ENCODE measurements around the gene RCOR1.
"Not testable (repeated sequence)": the region's sequence is repeated elsewhere in the genome, so short reads cannot be mapped to it uniquely, and the experiment has no call there.

Gene RCOR1

DNA sequence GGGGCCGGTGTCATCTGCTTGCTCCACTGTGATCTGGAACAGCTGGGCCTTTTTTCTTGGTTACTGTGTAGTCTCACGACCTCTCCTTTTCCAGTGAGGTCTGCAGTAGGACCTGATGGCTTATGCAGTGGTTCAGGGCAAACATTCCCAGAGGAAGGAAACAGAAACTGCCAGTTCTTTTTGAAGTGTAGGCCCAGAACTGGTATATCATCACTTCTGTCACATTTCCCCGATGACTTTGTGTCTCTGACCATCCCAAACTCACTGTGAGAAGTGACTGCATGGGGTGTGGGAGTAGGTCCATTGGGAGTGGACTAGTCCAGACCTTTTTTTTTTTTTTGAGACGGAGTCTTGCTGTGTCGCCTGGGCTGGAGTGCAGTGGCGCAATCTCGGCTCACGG lies 38.4 kb downstream of the RCOR1 start:
- DNase-seq: no peak

DNA sequence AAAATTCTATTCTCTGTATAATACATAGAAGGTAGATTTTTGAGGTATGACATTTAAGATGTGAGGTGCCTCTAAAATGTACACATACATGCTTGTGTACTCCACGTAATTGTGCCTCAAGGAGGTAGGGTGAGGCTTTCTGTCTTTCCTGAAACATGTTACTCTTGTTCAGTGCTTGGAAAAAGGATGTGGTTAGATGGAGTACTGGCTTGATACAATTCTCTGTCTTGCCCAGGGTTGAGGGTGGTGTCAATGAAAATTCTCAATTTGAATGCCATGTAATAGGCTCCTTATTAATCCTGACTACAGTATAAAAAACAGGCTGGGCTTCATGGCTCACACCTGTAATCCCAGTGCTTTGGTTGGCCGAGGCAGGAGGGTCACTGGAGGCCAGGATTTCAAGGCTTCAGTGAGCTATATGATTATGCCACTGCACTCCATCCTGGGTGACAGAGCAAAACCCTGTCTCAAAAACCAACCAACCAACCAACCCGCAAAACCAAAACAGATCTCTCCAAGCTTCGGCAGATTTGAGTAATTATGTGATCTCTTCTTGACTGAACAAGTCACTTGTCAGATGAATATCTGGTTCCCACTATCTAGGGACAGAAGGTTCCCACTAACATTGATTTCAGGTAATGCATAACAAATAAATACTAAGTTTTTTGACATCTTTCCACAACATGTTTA lies 41.6 kb downstream of the RCOR1 start:
- DNase-seq: no peak

GRCh38 chr14:102639611-102640010 lies 47.2 kb downstream of the RCOR1 start:
- DNase-seq: not testable (repeated sequence)

GRCh38 chr14:102644523-102644922 lies 52.1 kb downstream of the RCOR1 start:
- DNase-seq: no peak

GRCh38 chr14:102645746-102646440 lies 53.4 kb downstream of the RCOR1 start:
- DNase-seq: no peak

- DNase-seq: no peak
Observed at GRCh38 chr14:102646615-102647014, 54.2 kb downstream of the RCOR1 start.

GRCh38 chr14:102652194-102652593 lies 59.7 kb downstream of the RCOR1 start:
- no peak for DNase-seq

DNA sequence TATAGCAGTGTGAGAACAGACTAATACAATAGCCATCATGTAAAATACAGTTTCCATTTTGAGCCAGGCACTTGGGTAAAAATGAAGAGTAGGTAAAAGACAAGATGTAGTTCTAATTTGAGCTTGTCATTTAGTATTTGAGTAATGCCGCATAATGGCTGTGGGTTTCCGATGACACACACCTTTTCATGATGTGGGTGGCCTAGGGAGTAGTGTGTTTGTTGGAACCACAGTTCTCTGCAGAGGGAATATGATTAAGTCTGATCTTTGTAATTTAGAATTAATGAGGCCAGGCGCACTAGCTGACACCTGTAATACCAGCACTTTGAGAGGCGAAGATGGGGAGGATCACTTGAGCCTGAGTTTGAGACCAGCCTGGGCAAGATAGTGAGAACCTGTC lies 61.8 kb downstream of the RCOR1 start:
- DNase-seq: no peak

GRCh38 chr14:102655137-102655536 lies 62.7 kb downstream of the RCOR1 start:
- DNase-seq: no peak

DNA sequence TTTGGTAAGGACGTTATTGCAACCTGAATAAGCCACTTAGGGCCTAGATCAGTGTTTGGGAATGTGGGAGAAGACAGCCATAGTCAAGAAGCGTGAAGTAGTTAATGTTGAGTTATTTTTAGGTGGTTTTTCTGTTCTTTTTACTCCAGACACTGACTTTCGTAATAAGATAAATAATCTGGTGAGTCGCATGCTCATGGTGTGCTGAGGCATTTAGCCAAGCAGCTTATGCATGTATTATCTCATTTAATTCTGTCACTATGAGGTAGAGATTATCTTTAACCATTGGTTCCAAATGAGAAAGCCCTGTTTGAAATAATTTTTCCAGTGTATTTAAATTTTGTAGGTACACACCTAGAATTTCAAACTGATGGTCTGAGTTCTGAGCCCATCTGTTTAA lies 67.3 kb downstream of the RCOR1 start:
- DNase-seq: no peak

DNA sequence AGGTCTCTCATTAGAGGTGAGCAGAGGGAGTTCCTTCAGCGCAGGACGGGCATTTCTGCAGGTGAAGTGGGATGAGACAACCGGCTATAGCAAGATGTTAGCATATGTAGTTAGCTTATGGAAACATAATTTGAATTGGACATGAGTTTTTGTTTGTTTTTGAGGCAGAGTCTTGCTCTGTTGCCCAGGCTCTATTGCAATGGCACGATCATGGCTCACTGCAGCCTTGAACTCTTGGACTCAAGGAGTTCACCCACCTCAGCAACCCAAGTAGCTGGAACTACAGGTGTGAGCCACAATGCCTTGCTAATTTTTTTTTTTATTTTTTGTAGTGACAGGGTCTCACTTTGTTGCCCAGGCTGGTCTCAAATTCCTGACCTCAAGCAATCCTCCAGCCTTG lies 69.2 kb downstream of the RCOR1 start:
- no peak for DNase-seq

- no peak for DNase-seq
Observed at GRCh38 chr14:102662636-102663430, 70.4 kb downstream of the RCOR1 start.

- DNase-seq: no peak
Observed at GRCh38 chr14:102663440-102663839, 71.0 kb downstream of the RCOR1 start.

DNA sequence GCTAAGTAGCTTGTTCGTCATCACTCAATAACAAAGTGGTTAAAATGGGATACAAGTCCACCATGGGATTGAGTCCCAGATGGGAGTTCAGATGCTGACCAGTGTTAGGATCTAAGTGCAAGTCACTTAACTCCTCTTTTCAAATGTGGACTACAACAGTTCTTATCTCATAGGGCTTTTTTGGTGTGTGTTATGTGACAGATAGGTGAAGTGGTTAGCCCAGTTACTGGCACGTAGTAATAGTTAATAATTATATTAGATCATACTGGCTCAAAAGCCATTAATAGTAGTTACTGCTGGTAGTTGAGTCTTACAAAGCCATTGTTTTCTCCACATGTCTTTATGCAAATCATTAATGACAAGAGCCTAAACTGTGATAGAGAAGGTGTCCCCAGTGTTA lies 73.2 kb downstream of the RCOR1 start:
- no peak for DNase-seq

- DNase-seq: no peak
Observed at GRCh38 chr14:102666635-102667034, 74.2 kb downstream of the RCOR1 start.

GRCh38 chr14:102667703-102668102 lies 75.3 kb downstream of the RCOR1 start:
- no peak for DNase-seq

- no peak for DNase-seq
Observed at GRCh38 chr14:102668291-102668873, 75.9 kb downstream of the RCOR1 start.

GRCh38 chr14:102671410-102671809 lies 79.0 kb downstream of the RCOR1 start:
- no peak for DNase-seq

DNA sequence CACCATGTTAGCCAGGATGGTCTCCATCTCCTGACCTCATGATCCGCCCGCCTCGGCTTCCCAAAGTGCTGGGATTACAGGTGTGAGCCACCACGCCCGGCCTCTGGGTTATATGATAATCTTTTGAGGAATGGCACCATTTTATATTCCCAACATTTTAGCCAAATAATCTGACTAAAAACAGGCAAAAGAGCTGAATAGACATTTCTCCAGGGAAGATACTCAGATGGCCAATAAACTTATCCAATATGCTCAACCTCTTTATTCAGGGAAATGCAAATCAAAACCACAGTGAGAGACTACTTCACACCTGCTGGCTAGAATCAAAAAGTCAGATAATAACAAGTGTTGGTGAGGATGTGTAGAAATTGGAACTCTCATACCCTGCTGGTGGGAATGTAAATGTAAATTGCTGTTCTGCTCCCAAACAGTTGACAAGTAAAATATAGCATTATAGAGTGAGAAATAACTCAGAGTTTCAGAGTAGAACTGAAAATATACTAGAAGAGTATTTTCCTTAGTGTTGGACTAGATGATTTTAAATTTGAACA lies 80.0 kb downstream of the RCOR1 start:
- no peak for DNase-seq

- no peak for DNase-seq
Observed at GRCh38 chr14:102675396-102675795, 82.9 kb downstream of the RCOR1 start.

DNA sequence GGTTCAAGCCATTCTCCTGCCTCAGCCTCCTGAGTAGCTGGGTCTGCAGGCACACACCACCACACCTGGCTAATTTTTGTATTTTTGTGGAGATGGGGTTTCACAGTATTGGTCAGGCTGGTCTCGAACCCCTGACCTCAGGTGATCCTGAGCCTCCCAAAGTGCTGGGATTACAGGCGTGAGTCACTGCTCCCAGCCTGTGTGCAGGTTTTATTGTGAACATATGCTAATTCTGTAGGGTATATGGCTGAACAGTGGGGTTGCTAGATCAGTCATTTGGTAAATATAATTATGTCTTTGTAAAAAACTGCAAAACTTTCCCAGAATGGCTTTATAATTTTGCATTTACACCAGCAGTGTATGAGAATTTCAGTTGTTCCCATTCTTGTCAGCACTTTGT lies 85.9 kb downstream of the RCOR1 start:
- no peak for DNase-seq

DNA sequence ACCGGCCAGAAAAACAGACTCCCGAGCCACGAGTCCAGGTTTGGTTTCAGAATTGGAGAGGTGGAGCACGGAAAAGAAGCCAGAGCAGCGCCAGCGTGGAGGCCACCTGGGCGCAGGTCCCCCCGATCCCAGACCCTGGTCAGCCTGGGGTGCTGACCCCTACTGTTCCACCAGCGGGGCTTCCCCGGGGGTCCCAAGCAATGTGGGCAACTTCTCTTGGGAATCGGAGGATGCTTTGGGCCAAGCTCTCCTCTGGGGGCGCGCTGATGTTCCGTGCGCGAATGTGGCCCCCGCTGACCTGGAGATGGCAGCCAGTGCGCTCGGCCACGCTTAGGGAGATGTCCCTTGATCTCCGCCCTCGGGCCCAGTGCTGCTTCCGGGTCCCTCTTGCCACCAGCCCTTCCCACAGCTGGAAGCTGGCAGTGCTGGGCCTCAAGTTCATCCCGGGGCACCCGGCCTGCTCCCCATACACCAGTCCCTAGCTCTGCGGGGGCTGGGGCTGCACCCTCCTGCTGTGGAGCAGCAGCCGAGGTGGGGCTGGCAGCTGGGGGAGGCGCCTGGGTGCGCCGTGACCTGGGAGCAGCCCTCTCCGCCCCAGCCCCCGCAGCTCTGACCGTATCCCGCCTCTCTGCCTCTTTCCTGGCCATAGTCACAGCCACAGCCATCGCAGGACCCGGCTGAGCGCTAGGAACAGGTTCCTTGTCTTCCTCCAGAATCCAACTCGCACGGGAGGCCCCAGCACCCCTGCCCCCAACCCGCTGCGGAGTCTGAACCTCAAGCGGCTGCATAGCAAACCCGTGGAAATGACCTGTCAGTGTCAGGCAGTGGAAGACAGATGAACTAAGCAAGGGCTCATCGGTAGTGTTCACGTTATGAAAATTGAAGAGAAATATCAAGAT lies 91.2 kb downstream of the RCOR1 start:
- DNase-seq: no peak

All from stimulated activated naive CD4-positive, alpha-beta T cell (primary cell).